ENCODE results near the gene WSCD2. TPM values are rescaled to one million over a fixed set of nuclear protein-coding genes. Genes with fewer than 3 reads are reported as not detected.

The WSCD2 gene
- total and polyA plus RNA-seq, 2 of the 4 experiments (the other 2 are of a cell fraction) = not detected

GRCh38 chr12:108147279-108147678, 18.2 kb downstream of the WSCD2 start:
- H3K9me1 ChIP-seq (ENCODE audit: insufficient read depth, low read length) = no peaks in the 10 kb centered on the region
- H3K9ac ChIP-seq (ENCODE audit: low read depth, low read length) = no peak overlapping the region
- H2BK120ac ChIP-seq (ENCODE audit: low read depth, low read length) = no peak overlapping the region
- H2BK5ac ChIP-seq (ENCODE audit: low read depth, low read length, poor library complexity, severe bottlenecking) = no peak overlapping the region
- 17% methylated on average over 1 of the region's 5 CpGs; no CpG with 5 or more reads in 1 of the 2 experiments for WGBS, 2 experiments (ENCODE audit: extremely low coverage in 2 of 2, insufficient read length in 1 of 2)
- H3K27ac ChIP-seq (ENCODE audit: insufficient read depth, low read length) = no peak overlapping the region
- BruUV-seq (replicated peaks) = no TSS peak
- no peaks in the 10 kb centered on the region for H4K20me1 ChIP-seq (ENCODE audit: insufficient read depth, low read length)
- ATAC-seq (ENCODE audit: low read depth) (no peak), DNase-seq (no peak)
- no peak overlapping the region for H4K91ac ChIP-seq (ENCODE audit: insufficient read depth, low read depth, low read length)
- H2BK20ac ChIP-seq (ENCODE audit: low read depth, low read length) = no peak overlapping the region
- no peak overlapping the region for H3K56ac ChIP-seq (ENCODE audit: extremely low read depth, insufficient read depth, low read length)
- no peak overlapping the region for H2AFZ ChIP-seq (replicated peaks; ENCODE audit: low read length, poor library complexity)
- H3K79me1 ChIP-seq (ENCODE audit: low read depth in 1 of 2, low read length in 2 of 2) = no peaks in the 10 kb centered on the region
- no peak overlapping the region for H3K23ac ChIP-seq (ENCODE audit: low read depth, low read length)
- in situ Hi-C loops (cut with MboI; ENCODE audit: low sequenced_read_pairs) (no loop called here), intact Hi-C loops (cut with micrococcal nuclease) (no loop called here), dilution Hi-C loops (cut with HindIII; ENCODE audit: low sequenced_read_pairs, unreplicated experiment) (no loop called here)
- no peaks in the 10 kb centered on the region for H3K36me3 ChIP-seq (ENCODE audit: control insufficient read depth, insufficient read depth, low read length)
- H4K8ac ChIP-seq (ENCODE audit: low read depth in 2 of 2, low read length in 2 of 2) = no peak overlapping the region
- H2AK9ac ChIP-seq (replicated peaks; ENCODE audit: low read depth, low read length, poor library complexity) = no peak overlapping the region
- POLR2A ChIA-PET (ENCODE audit: unreplicated experiment) = no interaction called here
- H3K9me3 ChIP-seq (ENCODE audit: control insufficient read depth, insufficient read depth, low read length) = no peaks in the 10 kb centered on the region
- no peak overlapping the region for H4K5ac ChIP-seq (ENCODE audit: low read depth, low read length)
- H3K4me3 ChIP-seq (ENCODE audit: insufficient read depth, low read depth, low read length) = no peak overlapping the region
- no peaks in the 10 kb centered on the region for H3K4me1 ChIP-seq (ENCODE audit: control insufficient read depth, insufficient read depth, low read length)
- H3K14ac ChIP-seq (replicated peaks; ENCODE audit: low read depth, low read length) = no peak overlapping the region
- H2BK15ac ChIP-seq (ENCODE audit: low read depth, low read length) = no peak overlapping the region
- no peak overlapping the region for H3K4ac ChIP-seq (ENCODE audit: low read depth, low read length)
- H3K18ac ChIP-seq (ENCODE audit: low read depth, low read length) = no peak overlapping the region
- CTCF ChIA-PET = no interaction called here
- no peaks in the 10 kb centered on the region for H3K27me3 ChIP-seq (ENCODE audit: control insufficient read depth, insufficient read depth, low read length)
- no peak overlapping the region for H3K4me2 ChIP-seq (ENCODE audit: low read depth, low read length)
- no peak overlapping the region for H2AK5ac ChIP-seq (ENCODE audit: low read depth, low read length)
- TF ChIP-seq BHLHE40 (IDR thresholded peaks at IDR 0.05; ENCODE audit: low read depth, low read length) = no peak

Data from IMR-90 (cell line).